Right lobe of liver (tissue), 4 donors: Measurements from ENCODE around the gene CELSR3.

Source experiments
- CTCF ChIP-seq, 4 donors: fragments of 200-600 bp in 3 of 4; fragments of 450-650 bp in 1 of 4; IDR thresholded peaks; one replicate each; pipeline versions ENCODE4 v1.5.1 to v1.8.0; 2016 to 2022; ENCODE audit warnings: antibody characterized with exemption in 4 of 4, mild to moderate bottlenecking in 2 of 4
- POLR2A ChIP-seq: fragments of 450-650 bp; IDR thresholded peaks from one replicate; pipeline ENCODE4 v1.6.1; 2017; ENCODE audit warnings: antibody characterized with exemption, mild to moderate bottlenecking
- donor health status: DM: no; HTN: no; CAD: no.
- donor health status: DM: no; HTN: no; CAD: no.
- donor health status: DM: no; HTN: yes; CAD: no.

DNA sequence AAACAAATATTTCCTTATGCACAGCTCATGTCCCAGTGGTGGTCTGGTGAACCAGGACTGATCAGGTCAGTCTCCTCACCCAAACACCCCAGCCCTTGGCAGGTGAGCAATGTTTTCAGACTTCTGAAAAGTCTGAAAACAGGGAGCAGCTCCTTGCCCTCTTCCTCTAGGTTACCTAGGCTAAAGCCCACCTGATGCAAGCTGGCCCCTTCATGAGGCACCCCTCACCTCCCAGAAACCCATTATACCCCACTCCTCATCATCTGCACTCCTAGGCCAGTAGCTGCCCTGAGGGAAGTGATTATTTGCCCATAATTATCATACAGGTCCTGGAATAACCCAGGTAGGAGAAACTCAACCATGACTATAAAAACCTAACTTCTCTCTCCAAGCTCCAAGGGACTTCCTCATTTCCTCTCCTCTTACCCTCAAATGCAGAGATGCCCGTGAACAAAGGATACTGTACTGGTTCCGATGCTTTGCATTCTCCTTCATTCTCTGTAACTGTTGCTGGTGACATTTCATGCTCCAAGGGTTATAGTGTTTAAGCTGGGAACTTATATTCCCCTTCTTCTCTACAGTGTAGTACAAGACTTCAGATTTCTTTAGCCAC is 28.3 kb upstream of the CELSR3 start:
- TF ChIP-seq CTCF (IDR thresholded peaks at IDR 0.05) (no peak), POLR2A (no peak)
